SIG-M5 treated with dmso at 0.1 percent for 504 hours (cell line): ENCODE measurements around the gene CXCL12.

Source experiments
- DNase-seq: peaks from one replicate; lab custom pipeline; 2025; ENCODE audit not compliant: unreplicated experiment; lab: John Stamatoyannopoulos, UW

Gene CXCL12

DNA sequence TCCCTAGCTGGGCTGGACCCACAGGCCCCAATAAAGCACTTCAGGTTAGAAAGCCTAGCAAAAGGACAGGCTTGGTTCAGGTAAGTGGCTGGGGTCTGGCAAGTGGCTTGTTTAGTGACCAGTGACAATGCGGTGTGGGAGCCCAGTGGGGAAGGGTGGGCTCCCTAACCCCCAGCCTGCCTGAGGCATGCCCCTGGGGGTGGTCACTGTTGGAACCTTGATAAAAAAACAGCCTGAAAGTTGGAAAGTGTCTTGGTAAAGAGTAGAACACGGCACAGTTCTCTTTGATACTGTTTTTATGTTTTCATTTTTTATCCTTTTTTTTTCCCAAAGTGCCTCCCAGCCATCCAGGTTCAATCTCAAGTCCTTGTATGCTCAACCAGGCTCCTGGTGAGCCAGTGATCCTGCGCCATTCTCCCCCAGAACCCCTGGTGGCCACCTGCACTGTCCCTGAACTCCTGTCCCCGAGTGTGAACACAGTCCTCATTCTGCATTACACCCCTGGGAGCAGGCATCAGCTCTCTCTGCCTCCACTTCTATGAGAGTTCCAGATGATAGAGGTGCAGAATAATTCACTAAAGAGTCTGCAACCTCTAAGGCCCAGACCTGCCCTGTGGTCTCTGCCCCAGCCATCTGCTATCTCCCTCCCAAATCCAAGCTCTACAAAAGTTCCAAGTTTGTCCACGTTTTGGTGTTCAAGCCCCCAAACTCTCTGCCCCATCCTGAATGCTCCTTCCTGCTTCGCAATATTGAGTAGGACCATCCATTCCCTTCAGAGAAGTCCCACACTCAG is 15.0 kb upstream of the CXCL12 start:
- DNase-seq: no peak

DNA sequence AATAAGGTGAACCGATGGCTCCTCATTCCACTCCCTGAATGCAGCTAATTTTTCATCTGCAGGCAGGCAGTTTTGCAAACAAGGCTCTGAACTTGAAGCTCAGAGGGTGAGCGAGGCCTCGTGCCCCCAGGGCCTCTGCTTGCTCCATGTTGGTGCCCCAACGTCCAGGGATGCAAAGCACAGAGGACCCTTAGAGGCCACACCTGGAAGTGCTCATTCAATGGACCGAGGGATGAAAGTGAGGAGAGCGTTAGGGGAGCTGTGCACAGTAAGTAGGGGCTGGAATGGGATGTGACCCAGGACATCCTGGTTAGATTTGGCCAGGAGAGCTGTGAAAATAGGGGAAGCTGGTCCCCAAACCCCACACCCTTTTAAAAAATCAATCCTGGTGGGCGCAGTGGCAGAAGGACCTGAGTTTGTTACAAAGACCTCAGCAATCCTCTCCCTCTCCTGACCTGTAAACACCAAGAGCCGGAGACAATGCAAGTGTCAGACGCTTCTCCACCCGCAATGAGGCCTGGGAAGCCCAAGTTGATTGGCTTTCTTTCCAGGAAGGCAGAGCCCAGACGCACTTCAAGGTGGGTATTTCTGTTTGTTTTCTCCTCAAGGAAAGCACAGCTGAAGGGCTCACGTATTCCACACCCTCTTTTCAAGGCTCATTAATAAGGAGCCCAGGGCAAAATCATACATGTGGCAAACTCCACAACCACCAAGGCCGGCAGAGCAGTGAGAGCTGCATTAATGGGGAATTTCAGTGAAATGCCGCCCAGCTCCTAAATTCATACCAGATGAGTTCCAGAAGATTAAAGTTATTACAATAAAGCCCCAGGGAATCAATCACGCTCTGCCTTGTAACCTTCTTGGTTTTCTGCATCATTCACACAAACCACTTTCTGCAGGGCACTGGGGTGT is 14.1 kb upstream of the CXCL12 start:
- no peak for DNase-seq

DNA sequence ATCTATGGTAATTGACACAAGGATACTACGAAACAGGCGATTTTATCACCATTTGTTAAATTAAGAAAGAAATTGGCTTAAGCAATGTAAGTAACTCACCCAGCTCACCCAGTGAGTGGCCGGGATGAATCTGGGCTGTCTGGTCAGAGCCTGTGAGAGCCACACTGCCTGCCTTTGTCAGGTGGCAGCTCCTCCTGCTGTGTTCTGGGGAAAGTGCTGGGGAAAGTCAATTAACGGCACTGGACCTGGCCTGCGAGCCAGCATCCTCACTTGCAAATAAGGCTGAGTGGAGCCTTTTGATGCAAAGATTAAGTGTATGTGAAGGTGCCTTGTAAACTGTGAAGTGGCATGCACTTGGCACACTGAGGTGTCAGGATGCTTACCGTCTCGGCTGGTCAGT is 13.4 kb upstream of the CXCL12 start:
- DNase-seq: no peak

DNA sequence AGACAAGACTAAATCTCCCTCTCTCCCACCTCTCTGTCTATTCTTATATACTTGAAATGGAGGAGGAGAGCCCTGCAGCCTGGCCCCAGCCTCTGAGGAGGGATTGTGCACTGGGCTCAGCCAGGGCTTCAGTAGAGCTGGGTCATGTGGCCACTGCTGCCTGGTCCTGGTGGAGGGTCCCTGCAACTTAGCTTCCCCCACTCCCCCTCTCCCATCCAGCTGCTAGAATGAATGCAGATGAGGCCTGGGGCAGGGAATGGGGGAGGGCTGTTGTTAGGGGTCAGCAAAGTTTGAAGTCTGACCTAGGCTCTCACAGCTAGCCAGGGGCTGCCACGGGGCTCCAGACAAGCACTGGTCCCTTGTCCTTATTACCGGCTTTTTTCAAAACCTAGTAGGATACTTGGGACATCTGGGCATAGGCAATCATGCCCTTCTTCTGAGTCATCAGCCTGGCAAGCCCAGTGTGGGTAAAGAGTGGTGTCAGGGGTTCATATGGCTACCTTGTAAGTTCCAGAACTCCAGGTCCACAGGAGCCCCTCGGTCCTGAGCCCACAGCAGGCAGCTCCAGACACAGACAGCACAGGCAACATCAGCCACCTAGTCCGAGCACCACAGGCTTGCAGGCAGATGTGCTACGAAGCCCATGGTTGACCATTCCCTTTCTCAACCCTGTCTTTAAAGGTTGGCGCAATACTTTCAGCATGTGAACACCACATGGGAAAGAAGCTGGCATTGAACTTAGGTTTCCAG is 12.8 kb upstream of the CXCL12 start:
- no peak for DNase-seq

DNA sequence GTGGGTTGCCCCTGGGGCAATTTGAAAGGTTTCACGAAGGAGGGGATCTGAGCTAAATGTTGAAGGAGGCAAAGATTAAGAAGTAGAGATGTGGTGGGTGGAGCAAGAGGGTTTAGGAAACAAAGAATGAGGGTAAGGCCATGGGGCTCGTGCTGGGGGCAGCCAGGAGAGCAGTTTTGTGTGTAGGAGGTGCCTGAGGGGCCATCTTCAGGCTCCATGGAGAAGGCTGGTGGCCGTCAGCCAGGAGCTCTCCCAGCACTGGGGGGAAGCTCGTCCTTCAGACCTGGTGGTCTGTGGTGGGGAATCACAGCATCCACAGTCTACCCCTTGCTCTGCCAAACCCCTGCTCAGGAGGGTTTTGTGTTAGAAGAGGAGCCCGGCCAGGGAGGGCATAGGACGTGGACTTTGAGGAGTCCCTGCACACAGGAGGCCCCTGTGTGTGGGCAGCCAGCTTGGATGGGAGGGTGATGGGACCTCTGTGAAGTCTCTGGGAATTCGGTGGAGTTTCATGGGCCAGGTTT is 11.8 kb upstream of the CXCL12 start:
- no peak for DNase-seq

DNA sequence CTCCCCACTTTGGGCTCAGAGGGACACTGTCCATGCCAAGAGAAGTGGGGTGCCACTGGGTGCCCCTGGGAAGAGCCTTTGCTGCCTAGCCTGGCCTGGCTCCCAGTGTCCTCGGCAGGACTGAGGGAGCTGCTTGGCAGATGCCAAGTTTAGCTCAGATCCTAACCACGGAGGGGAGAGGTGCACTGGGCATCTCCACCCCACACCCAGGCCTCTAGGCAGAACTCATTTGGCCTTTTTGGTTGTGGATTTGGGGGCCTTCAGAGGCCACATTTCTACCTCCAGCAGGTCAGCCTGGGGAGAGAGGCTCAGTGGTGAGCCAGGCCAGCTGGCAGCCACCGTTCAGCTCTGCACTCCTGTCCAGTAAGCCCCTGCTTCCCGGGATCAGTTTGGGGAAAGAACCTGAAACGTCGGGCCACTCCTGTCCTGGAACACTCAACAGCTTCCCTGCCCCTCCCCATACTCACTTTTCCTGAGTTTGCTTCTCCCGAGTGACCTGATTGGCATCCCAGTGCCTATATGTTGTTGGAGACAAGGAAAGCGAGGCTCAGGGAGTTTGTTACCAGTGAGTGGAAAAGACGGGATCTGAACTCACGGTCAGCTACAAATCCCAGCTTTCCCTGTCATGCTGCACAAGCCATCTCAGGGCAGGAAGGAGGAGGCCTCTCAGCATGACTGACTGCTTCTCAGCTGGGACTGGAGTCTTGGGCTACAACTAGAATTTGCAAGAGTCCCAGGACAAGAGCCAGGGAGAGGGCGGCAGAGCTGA is 11.2 kb upstream of the CXCL12 start:
- DNase-seq: no peak

DNA sequence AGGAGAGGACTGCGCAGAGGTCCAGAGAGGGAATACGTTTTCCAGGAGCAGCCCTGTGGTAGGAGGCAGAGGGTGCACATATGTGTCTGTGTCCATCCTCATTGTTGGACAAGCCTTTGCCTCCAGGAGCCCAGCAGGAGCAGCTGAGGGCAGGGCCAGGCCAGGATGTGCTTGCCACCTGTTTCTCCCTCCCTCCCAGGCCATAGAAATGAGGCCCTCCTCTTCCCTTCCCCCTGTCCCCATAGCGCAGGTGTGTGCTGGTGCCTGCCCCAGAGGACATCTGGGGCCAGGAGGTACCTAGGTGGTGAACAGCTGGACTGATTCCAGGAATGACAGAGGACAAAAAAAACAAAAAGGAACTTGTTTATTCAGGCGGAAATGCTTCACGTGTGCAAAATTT is 10.5 kb upstream of the CXCL12 start:
- DNase-seq: no peak

DNA sequence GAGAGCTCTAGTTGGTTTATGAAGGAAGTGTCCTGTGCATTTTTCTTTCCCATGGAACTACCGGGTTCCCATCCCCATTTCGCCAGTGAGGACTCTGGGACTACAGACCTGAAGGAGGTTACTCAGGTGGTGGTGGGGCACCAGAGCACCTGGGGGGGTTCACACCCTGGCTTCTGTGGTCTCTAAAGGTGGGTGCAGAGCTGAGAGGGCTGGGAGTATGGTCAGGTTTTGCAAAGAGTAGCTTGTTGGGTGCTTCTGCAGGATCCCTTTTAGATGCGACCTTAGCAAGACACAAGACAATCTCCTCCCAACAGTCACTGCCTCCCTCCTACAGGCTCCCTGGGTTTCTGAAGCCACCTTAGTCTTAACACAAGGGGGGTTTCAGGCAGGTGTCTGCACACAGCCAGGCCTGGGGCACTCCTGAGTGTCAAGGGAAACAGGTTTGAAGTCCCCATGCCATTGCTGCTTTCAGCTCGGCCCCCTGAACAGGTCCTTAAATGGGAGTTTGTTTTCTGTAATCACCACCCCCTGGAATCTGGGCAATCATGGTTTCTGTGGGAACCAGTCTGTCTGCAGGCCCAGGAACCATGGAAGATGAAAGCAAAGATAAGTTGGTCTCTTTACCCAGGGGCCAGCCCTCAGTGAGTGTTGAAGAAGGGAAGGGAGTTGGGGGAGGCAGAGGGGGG is 9.9 kb upstream of the CXCL12 start:
- no peak for DNase-seq

DNA sequence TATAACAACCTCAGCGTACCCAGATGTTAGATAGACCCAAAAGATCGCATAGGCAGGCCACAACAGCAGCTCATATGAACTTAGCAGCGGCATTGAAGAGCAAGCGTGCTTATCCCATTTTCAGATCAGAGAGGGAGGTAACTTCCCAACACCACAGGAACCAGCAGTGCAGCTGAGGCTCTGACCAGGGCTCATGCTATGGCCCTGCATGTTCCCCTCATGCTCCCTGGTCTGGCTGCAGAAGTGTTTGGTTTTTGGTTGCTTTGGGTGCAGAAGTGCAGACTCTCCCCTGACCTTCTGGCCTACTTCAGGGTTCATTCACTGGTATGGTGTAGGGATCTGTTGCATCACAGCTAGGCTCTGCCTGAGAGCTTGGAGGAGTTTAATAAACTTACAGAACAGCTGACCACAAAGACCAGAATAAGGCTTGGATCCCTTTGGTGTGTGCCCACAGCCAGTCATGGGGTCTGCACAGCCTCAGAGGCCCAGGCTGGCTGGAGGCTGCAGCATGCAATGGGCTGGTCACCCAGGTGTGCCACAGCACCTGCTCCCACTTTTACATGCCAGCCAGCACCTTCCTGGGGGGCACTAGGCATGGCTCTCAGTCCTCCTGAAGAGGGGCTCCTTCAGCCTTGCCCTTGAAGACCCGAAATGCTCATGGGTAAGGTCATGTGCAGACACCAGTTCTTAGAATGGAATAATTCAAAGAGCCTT is 9.1 kb upstream of the CXCL12 start:
- no peak for DNase-seq

DNA sequence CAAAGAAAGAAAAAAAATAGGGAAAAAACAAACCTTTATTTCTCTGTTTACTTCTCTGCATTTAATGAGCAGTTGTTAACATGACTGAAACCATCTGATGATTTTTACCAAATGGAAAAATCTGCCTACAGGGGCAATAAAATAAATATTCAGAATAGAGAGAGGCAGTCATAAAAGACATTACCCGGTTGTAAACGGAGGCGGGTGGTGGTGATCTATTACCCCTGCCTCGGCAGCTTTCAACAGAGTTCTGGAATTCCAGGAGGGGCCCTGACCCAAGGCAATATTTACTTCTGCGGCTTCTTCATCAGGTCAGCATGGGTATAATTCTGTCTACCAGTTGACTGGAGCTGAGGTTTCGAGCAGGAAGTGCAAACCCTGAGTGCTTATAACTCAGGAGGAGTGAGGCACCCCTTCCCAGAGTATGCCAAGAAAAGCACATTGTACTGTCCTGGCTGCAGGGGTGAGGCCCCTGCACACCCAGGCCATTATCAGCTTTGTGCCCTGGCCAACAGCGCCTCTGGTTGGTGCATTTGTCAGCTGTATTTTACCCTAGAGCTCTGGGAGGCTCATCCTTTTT is 8.2 kb upstream of the CXCL12 start:
- no peak for DNase-seq

DNA sequence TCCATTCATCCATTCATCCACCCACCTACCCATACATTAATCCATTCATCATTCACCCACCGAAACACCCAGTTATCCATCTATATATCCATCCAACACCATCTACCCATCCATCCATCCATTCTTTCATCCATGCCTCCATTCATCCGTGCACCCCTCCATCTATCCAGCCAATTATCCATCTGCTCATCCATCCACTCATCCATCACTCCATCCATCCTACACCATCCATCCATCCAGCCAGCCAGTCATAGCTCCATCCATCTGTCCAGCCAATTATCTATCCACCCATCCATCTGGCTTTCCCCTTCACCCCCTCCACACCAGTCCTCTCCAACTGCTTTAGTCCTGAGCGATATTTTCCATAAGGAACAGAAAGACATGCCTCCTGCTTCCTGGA is 7.5 kb upstream of the CXCL12 start:
- DNase-seq: no peak

DNA sequence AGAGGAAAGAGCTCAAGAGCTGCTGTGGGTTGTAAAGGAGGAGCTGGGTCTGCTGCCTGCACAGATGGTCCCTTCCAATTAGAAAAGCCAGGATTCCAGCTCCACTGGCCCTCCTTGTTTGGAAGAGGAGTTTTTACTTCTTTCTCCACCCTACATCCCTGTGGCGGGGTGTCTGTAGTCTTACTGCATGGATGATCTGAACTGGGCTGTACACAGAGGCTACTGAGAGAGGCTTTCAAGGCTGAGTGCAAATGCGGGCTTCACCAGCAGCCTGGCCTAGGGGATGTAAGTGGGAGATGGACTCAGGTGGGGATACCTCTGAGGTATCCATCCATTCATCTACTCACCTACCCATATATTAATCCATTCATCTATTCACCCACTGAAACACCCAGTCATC is 7.1 kb upstream of the CXCL12 start:
- DNase-seq: no peak

DNA sequence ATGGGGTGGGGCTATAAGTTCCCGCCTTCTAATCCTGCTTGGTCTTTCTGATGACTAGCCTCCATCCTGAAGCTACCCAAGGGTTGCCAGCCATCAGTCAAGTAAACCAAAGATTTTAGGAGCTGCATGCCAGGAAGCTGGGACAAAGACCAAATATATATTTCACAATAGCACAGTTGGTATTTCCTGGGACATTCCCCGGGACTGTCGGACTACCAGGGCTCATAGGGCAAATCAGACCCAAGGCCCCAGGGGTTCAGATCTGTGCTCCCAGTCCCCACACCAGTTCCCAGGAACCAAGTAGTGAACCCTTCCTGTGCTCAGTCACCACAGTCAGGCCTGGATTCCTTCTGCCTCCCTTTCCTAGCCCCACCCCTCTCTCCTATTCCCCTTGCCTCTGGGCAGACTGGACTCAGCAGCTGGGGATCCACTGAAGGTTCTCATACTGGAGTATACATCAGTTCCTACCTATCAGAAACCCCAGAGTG is 5.7 kb upstream of the CXCL12 start:
- no peak for DNase-seq

DNA sequence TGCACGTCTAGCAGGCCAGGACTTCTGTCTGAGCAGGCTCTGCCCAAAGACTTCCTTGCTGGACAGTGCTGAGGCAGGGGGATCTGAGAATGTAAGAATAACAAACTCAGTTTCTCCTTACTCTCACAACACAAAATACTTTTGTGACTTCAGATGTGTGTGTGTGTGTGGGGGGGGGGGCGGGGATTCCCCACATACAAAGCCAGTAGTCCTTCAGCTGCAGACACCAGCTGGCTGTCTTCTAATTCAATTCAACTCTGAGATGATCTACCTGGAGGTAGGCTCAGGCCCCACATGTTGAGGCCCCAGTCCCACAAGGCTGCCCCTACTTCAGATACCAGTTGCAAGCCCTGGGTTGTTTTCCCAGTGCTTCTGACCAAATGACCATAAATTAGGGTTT is 4.7 kb upstream of the CXCL12 start:
- DNase-seq: no peak

DNA sequence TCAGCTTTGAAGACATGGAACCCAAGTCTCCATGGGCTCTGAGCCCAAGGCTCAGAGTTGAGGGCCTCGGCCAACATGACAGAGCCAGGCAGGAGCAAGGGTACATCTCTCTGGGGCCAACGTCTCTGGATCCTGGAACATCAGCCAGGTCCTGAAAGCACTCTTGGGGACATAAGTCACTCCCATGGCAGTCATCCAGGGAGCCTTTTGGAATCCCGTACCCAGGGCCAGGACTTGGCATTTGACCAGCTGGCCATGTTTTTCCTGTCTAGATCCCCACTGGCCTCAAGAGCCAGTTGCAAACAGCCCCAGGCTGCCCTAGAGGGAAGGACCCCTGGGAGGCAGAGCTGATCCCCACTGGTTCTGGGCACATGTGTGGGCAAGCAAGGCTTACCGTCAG is 4.3 kb upstream of the CXCL12 start:
- no peak for DNase-seq

DNA sequence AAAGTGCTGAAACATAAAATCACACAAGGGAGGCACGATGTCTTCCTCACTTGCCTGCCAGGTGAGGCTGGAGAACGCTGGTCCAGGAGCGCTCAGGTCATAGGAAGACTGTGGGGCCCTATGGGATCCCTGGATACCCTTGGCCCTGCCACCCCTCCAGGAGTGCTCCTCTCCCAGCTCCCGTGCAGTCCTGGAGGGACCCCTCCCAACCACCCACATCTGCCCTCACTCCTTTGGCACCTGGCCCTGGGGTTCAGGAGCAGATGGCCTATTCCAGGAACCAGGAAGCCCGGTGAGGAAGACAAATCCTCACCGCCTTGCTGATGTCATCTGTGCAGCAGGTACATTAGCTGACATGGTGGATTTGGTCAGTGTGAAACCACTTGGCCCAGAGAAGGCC is 3.7 kb upstream of the CXCL12 start:
- no peak for DNase-seq

DNA sequence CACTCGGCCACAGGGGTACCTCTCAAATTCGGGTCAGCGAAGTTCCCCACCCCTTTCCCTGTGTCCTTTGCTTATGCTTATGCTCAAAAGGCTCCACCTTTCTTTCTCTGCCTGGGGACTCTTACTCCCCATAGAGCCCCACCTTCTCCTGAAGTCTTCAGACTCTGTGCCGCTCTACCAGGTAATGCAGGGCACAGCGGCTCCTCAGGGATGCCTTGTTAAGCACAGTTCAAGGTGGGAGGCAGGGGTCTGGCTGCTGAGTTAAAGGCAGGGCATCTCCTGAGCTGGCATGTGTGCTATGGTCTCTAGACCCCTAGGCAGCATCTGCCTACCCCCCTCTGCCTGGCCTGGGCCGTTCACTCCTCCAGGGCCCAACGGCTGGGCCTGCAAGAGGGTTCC is 3.0 kb upstream of the CXCL12 start:
- DNase-seq: no peak

DNA sequence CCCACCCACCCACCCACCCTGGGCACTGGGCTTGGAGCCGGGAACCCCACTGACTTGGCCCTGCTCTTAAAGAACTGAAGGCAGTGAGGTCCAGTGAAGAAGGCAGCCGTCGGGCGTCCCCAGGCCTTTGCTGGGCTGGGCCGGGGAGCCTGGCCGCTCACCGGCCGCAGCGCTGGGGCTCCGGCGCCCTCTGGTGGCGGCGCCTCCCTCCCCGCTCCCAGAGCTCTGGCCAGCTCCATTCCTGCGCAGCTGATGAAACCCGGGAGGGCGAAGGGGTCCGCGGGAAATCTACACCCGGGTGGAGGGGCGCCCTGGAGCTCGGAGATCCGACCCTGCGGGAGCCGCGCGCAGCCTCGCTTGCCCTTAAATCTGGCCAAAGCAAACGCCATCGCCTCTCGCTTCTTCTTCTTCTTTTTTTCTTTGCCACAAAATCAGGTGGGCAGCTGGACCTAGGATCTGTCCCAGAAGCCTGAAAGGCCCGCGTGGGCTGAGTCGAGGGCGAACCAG is 1.7 kb upstream of the CXCL12 start:
- no peak for DNase-seq
